Dermis blood vessel endothelial cell (primary cell): ENCODE results near the gene TMC1. TPM values are rescaled to one million over a fixed set of nuclear protein-coding genes. Genes with fewer than 3 reads are reported as not detected.
"Not testable (repeated sequence)": the region's sequence is repeated elsewhere in the genome, so short reads cannot be mapped to it uniquely, and the experiment has no call there.

ENCODE experiments used
- DNase-seq: peaks from one replicate; pipeline ENCODE4 v3.0.0; 2010
- total RNA-seq: library from RNA; depleted of rRNA; stranded (reverse); fragments of >200 nt; gene quantifications from 2 replicates; pipeline ENCODE4 v1.2.3, GENCODE V29; 2014

The TMC1 gene
- total RNA-seq, 1 donor from 2014 or later: 3.4 TPM

- peak; percentile 32 for DNase-seq
These were observed 306.7 kb downstream of the TMC1 start for GRCh38 chr9:72827950-72828731.

GRCh38 chr9:72834994-72835393, 313.6 kb downstream of the TMC1 start:
- DNase-seq: no peak

GRCh38 chr9:72836790-72837189, 315.4 kb downstream of the TMC1 start:
- DNase-seq: no peak

GRCh38 chr9:72839085-72839484, 317.7 kb downstream of the TMC1 start:
- no peak for DNase-seq

- DNase-seq: peak; percentile 19
These were observed 322.4 kb downstream of the TMC1 start for GRCh38 chr9:72843520-72844439.

GRCh38 chr9:72844440-72844768, 323.0 kb downstream of the TMC1 start:
- no peak for DNase-seq

- not testable (repeated sequence) for DNase-seq
These were observed 323.6 kb downstream of the TMC1 start for GRCh38 chr9:72845052-72845451.

- DNase-seq: not testable (repeated sequence)
These were observed 328.8 kb downstream of the TMC1 start for GRCh38 chr9:72850209-72850608.

- DNase-seq: no peak
These were observed 333.9 kb downstream of the TMC1 start for GRCh38 chr9:72855321-72855720.

- DNase-seq: no peak
These were observed 334.6 kb downstream of the TMC1 start for GRCh38 chr9:72855890-72856523.

- peak; percentile 81 for DNase-seq
These were observed 335.7 kb downstream of the TMC1 start for GRCh38 chr9:72856972-72857623.

GRCh38 chr9:72857624-72857996, 336.2 kb downstream of the TMC1 start:
- DNase-seq: peak; percentile 32

- DNase-seq: peak; percentile 27
These were observed 336.9 kb downstream of the TMC1 start for GRCh38 chr9:72858089-72858912.

GRCh38 chr9:72862788-72863187, 341.4 kb downstream of the TMC1 start:
- not testable (repeated sequence) for DNase-seq

- no peak for DNase-seq
These were observed 342.2 kb downstream of the TMC1 start for GRCh38 chr9:72863456-72864094.

- DNase-seq: no peak
These were observed 342.9 kb downstream of the TMC1 start for GRCh38 chr9:72864327-72864726.

- peak; percentile 66 for DNase-seq
These were observed 350.3 kb downstream of the TMC1 start for GRCh38 chr9:72871685-72872084.

- no peak for DNase-seq
These were observed 351.3 kb downstream of the TMC1 start for GRCh38 chr9:72872718-72873117.

- DNase-seq: no peak
These were observed 352.0 kb downstream of the TMC1 start for GRCh38 chr9:72873456-72873855.

GRCh38 chr9:72874344-72874743, 352.9 kb downstream of the TMC1 start:
- DNase-seq: no peak

GRCh38 chr9:72875221-72875620, 353.8 kb downstream of the TMC1 start:
- DNase-seq: no peak
